ENCODE measurements around the gene LAMTOR1.

The LAMTOR1 gene

DNA sequence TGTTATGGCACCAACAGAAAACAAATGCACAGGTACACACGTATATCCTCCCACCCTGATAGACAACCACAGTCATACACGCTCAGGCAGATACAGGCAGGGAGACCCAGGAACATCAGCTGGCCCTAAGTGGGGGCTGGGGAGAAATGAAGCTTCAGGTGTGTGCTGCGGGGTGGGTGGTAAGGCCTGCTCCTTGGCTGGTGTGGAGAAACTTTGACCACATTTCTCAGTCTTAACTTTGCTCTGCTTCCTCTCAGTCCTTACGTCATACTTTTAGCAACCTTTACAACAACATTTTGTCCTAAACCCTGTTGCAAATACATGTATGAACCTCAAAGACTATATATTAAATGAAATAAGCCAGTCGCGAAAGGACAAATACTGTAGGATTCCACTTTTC lies 16.1 kb upstream of the LAMTOR1 start:
- no peak overlapping the region for H3K27ac ChIP-seq (ENCODE audit: low read depth, low read length)
- no peaks in the 10 kb centered on the region for H3K4me1 ChIP-seq (ENCODE audit: control insufficient read depth, insufficient read depth, low read length, unreplicated experiment)
- H3K27me3 ChIP-seq (ENCODE audit: insufficient read depth, low read length): no peaks in the 10 kb centered on the region
- H3K36me3 ChIP-seq (ENCODE audit: insufficient read depth, low read length): no peaks in the 10 kb centered on the region
- H2AFZ ChIP-seq (ENCODE audit: low read length, unreplicated experiment): no peak overlapping the region
- no peaks in the 10 kb centered on the region for H3K79me2 ChIP-seq (ENCODE audit: control insufficient read depth, insufficient read depth, low read length, unreplicated experiment)
- no peak overlapping the region for H3K4me3 ChIP-seq (ENCODE audit: low read depth, low read length)

DNA sequence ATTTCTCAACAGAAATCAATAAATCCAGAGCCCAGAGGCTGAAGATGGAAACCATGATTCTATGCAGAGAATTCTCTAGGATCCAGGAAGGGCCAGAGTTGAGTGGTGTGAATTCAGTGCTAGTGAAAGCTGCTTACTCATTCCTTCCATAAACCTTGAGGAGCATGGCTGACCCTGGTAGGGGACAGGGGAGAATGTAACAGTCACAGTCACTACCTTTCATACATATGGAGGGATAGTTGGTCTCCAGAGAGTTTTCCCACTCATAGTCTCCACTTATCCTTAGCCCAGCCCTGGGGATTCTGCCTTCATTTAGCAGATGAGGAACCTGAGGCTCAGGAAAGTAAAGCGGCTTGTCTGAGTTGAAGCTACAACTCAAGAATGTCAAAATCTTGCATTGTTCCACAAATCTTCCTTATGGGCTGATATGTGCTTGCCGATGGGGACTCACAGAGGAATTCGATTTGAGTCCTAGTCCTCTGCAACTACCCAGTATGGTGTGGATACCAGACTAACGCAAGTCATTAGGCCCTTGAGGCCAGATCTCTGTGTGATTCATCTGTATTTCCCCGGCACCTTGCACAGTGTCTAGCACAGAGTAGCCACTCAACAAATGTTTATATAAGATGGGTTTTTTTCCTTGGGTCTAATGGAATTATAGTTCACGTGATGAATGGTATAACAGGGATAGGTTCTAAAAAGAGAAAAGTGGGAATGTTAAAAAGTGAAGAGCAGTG lies 13.1 kb upstream of the LAMTOR1 start:
- no peak overlapping the region for H3K4me3 ChIP-seq (ENCODE audit: low read depth, low read length)
- H2AFZ ChIP-seq (ENCODE audit: low read length, unreplicated experiment): no peak overlapping the region
- H3K27me3 ChIP-seq (ENCODE audit: insufficient read depth, low read length): no peaks in the 10 kb centered on the region
- no peaks in the 10 kb centered on the region for H3K36me3 ChIP-seq (ENCODE audit: insufficient read depth, low read length)
- no peak overlapping the region for H3K27ac ChIP-seq (ENCODE audit: low read depth, low read length)
- peaks cover 11% of the 10 kb centered on the region for H3K4me1 ChIP-seq (ENCODE audit: control insufficient read depth, insufficient read depth, low read length, unreplicated experiment)
- no peaks in the 10 kb centered on the region for H3K79me2 ChIP-seq (ENCODE audit: control insufficient read depth, insufficient read depth, low read length, unreplicated experiment)

DNA sequence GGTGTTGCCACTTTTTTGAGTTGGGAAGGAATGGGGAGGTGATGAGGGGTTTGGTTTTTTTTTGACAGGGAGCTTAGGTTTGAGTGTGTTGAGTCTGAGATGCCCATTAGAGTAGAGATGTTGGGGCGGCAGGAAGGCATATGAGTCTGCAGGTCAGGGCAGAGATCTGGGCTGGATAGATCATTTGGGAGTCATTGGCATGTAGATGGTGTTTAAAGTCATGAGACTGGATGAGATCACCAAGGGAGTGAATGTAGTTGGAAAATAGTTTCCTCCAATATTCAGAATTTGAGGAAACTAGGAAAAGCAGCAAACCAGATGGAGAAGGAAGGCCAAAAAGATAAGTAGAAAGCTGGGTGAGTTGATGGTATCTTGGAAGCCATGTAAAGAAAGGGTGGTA lies 11.5 kb upstream of the LAMTOR1 start:
- Histone ChIP-seq H3K79me2 (ENCODE audit: control insufficient read depth, insufficient read depth, low read length, unreplicated experiment) (no peaks in the 10 kb centered on the region), H3K4me1 (ENCODE audit: control insufficient read depth, insufficient read depth, low read length, unreplicated experiment) (peaks cover 11% of the 10 kb centered on the region), H2AFZ (ENCODE audit: low read length, unreplicated experiment) (no peak overlapping the region), H3K4me3 (ENCODE audit: low read depth, low read length) (no peak overlapping the region), H3K27ac (ENCODE audit: low read depth, low read length) (no peak overlapping the region), H3K27me3 (ENCODE audit: insufficient read depth, low read length) (no peaks in the 10 kb centered on the region), H3K36me3 (ENCODE audit: insufficient read depth, low read length) (no peaks in the 10 kb centered on the region)

DNA sequence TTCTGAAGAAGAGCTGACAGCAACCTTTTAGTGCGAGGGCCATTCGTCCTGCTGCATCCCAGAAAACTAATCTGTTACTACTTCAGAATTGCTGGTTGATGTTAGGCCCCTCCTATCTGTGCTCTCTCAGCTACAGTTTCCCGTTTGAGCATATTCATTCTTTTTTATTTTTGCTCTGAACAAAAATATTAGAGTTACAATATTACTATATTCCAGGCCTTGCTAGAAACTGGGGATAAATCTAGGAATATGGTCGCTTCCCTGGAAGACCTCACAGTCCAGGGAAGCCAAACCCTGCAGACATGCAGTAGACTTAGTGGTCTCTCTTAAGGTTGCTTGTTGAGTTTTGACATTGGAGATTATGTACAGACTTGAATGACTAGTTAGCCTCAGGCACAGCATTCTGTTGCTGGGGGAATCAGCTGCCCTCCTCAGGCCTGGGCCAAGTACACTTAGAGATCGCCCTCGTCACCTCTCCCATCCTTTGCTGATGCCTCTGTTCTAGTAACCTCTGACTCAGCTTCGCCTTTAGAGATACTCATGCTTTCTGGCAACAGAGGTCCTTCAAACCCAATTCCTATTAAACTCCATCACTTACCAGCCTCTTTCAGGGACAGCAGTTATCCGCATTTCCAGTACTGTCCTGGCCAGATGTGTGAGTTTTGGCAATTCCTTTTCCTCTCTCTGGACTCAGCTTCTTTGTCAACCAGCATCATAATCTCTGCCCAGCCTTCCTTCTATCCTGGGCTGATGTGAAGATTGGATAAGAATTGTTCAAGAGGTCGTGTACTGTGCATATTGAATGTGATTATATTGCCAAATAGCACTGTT lies 10.1 kb upstream of the LAMTOR1 start:
- Histone ChIP-seq H3K27me3 (ENCODE audit: insufficient read depth, low read length) (no peaks in the 10 kb centered on the region), H3K4me1 (ENCODE audit: control insufficient read depth, insufficient read depth, low read length, unreplicated experiment) (peaks cover 11% of the 10 kb centered on the region), H3K27ac (ENCODE audit: low read depth, low read length) (peak overlapping the region; percentile 95), H3K4me3 (ENCODE audit: low read depth, low read length) (peak overlapping the region; percentile 82), H3K36me3 (ENCODE audit: insufficient read depth, low read length) (no peaks in the 10 kb centered on the region), H2AFZ (ENCODE audit: low read length, unreplicated experiment) (peak overlapping the region; percentile 88), H3K79me2 (ENCODE audit: control insufficient read depth, insufficient read depth, low read length, unreplicated experiment) (no peaks in the 10 kb centered on the region)

DNA sequence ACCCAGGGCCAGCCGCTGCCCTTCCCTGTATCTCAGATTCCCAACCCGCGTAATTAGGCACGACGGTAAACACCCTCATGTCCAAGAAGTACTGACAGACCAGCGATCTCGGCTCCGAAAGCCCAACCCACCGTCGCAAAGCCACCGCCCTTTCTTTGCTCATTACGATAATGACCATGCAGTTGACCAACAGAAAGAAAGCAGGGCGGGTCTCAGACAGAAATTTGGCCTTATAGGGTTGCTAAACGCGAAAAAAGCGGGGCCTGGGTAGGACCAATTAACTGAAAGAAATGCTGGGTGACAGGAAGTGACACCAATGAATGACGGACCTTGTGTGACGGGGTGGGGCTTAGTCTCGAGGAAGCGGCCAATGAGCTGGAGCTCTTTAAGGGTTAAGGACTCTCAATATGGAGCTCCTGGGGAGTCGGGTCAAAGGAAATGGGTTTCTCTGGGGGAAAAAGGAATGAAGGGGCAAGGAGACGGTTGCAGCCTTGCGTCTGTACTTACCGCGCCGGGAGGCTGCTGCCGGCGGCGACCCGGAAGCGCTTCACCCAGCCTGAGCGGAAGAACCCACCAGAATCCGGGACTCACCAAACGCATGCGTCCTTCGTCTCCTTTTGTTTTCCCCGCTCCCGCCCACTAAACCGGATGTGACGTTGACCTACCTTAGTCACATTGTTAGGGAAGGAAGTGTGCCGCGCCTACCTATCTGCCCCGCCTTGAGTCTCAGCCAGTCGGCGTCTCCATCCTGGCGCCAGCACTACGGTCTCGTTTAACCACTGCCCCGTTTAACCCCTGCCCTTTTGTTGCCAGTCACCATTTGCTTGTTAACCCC lies 9.3 kb upstream of the LAMTOR1 start, which contains the start of gene ANAPC15:
TSS of gene ANAPC15 (minus strand) at position 553 of the 835 bp plus-strand sequence. CDS start 1,419 bp downstream, outside the sequence.
- Histone ChIP-seq H2AFZ (ENCODE audit: low read length, unreplicated experiment) (peak within 1 kb of the TSS; percentile 88), H3K27ac (ENCODE audit: low read depth, low read length) (peak within 1 kb of the TSS; percentile 95), H3K79me2 (ENCODE audit: control insufficient read depth, insufficient read depth, low read length, unreplicated experiment) (no peaks in the 10 kb centered on the region), H3K4me3 (ENCODE audit: low read depth, low read length) (peak within 1 kb of the TSS; percentile 82), H3K36me3 (ENCODE audit: insufficient read depth, low read length) (no peaks in the 10 kb centered on the region), H3K4me1 (ENCODE audit: control insufficient read depth, insufficient read depth, low read length, unreplicated experiment) (peaks cover 11% of the 10 kb centered on the region), H3K27me3 (ENCODE audit: insufficient read depth, low read length) (no peaks in the 10 kb centered on the region)

DNA sequence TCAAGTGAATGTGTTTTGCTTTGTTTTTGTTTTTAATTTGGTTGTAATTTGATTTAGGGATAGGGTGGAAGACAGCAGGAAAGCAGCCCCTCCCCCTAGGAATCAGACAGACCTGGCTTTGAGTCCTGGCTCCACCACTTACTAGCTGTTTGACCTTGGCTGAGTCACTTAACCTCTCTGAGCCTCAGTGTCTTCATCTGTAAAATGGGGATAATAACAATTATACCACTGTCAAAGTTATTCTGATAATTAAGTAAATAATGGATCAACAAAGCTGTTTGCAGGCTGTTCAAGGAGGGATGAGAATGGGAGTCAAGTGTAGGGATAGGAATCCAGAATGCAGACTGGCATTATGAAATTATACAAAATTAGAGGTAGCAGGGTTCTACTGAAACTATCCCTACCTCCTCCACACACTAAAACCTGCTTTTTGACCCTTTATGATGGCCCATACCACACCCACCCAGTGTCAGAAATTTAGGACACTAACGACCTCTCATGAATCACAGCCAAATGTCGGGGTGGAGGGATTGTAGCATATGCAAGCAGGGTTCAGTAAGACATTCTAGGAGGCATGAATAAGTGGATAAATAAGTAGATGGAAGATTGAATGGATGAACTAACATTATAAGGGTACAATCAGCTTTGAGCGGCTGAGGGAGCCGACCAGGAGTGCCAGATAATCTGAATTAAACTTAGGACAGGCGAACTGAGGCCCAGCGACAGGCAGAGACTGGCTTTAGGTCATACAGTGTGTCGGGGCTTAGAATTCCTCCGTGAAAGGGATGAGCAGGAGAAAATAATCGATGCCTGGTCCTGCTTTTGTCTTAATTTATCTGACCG lies 8.4 kb upstream of the LAMTOR1 start:
- H3K79me2 ChIP-seq (ENCODE audit: control insufficient read depth, insufficient read depth, low read length, unreplicated experiment): no peaks in the 10 kb centered on the region
- peak overlapping the region; percentile 82 for H3K4me3 ChIP-seq (ENCODE audit: low read depth, low read length)
- peak overlapping the region; percentile 10 for H2AFZ ChIP-seq (ENCODE audit: low read length, unreplicated experiment)
- peak overlapping the region; percentile 95 for H3K27ac ChIP-seq (ENCODE audit: low read depth, low read length)
- peaks cover 11% of the 10 kb centered on the region for H3K4me1 ChIP-seq (ENCODE audit: control insufficient read depth, insufficient read depth, low read length, unreplicated experiment)
- H3K27me3 ChIP-seq (ENCODE audit: insufficient read depth, low read length): no peaks in the 10 kb centered on the region
- no peaks in the 10 kb centered on the region for H3K36me3 ChIP-seq (ENCODE audit: insufficient read depth, low read length)

DNA sequence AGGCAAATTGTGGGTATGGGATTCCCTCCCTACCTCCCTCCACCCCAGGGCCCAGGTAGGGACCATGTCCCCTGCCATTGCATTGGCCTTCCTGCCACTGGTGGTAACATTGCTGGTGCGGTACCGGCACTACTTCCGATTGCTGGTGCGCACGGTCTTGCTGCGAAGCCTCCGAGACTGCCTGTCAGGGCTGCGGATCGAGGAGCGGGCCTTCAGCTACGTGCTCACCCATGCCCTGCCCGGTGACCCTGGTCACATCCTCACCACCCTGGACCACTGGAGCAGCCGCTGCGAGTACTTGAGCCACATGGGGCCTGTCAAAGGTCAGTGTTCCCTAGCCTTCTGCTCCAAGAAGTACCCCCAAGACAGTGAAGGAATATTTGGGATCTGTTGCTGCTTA lies 2.8 kb upstream of the LAMTOR1 start, which contains the start of gene TOMT:
TSS of gene TOMT (plus strand) at position 37 of the 400 bp plus-strand sequence. CDS start at position 65, 28 bp downstream.
- no peaks in the 10 kb centered on the region for H3K27me3 ChIP-seq (ENCODE audit: insufficient read depth, low read length)
- H3K79me2 ChIP-seq (ENCODE audit: control insufficient read depth, insufficient read depth, low read length, unreplicated experiment): peaks cover 22% of the 10 kb centered on the region
- no peaks in the 10 kb centered on the region for H3K36me3 ChIP-seq (ENCODE audit: insufficient read depth, low read length)
- no peak within 1 kb of the TSS for H3K27ac ChIP-seq (ENCODE audit: low read depth, low read length)
- peaks cover 18% of the 10 kb centered on the region for H3K4me1 ChIP-seq (ENCODE audit: control insufficient read depth, insufficient read depth, low read length, unreplicated experiment)
- no peak within 1 kb of the TSS for H2AFZ ChIP-seq (ENCODE audit: low read length, unreplicated experiment)
- no peak within 1 kb of the TSS for H3K4me3 ChIP-seq (ENCODE audit: low read depth, low read length)

DNA sequence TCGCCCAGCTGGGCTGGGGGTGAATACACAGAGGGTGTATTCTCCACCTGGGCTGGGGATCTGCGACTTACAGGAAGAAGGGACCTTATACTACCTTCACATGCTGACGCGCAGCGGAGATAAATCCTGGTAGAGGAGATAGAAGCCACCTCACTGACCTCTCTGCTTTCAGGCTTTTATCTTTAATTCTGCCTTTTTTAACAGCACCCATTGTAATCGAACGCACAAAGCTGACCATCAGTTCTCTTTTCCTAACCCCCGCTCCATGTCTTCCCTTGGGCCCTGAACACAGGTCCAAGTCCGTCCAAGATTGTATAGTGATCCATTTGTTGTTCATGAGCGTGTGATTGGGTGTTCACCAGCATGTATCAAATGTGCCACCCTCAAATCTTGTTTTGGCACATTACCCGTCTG lies 664 bp upstream of the LAMTOR1 start:
- H2AFZ ChIP-seq (ENCODE audit: low read length, unreplicated experiment): peak overlapping the region; percentile 87
- H3K36me3 ChIP-seq (ENCODE audit: insufficient read depth, low read length): no peaks in the 10 kb centered on the region; the same call in 1 of the 2 replicates
- H3K4me1 ChIP-seq (ENCODE audit: control insufficient read depth, insufficient read depth, low read length, unreplicated experiment): peaks cover 27% of the 10 kb centered on the region
- no peaks in the 10 kb centered on the region for H3K27me3 ChIP-seq (ENCODE audit: insufficient read depth, low read length)
- H3K27ac ChIP-seq (ENCODE audit: low read depth, low read length): peak overlapping the region; percentile 74
- peaks cover 39% of the 10 kb centered on the region for H3K79me2 ChIP-seq (ENCODE audit: control insufficient read depth, insufficient read depth, low read length, unreplicated experiment)
- peak overlapping the region; percentile 92 for H3K4me3 ChIP-seq (ENCODE audit: low read depth, low read length)

DNA sequence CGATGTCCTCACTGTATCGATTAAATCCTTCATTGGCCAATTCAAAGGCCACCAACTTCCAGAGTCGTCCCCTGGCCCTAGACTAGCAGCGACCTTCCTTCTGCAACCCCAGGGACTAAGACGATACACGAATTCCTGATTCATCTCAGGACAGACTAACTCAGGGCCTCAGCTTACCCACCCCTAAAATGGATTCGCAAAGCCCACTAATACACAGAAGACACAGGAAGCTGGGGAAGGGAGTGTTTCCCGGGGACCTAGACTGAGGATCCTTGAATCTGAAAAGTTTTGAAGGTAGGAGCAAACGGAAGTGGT lies 509 bp downstream of the LAMTOR1 start:
- Histone ChIP-seq H3K27me3 (ENCODE audit: insufficient read depth, low read length) (no peaks in the 10 kb centered on the region), H3K27ac (ENCODE audit: low read depth, low read length) (peak overlapping the region; percentile 78), H3K36me3 (ENCODE audit: insufficient read depth, low read length) (peaks cover 5% of the 10 kb centered on the region; the same call in 1 of the 2 replicates), H2AFZ (ENCODE audit: low read length, unreplicated experiment) (peak overlapping the region; percentile 34), H3K79me2 (ENCODE audit: control insufficient read depth, insufficient read depth, low read length, unreplicated experiment) (peaks cover 39% of the 10 kb centered on the region), H3K4me1 (ENCODE audit: control insufficient read depth, insufficient read depth, low read length, unreplicated experiment) (peaks cover 27% of the 10 kb centered on the region), H3K4me3 (ENCODE audit: low read depth, low read length) (peak overlapping the region; percentile 92)
